GM12878 (cell line): ENCODE results near the gene HIF3A. TPM values are rescaled to one million over a fixed set of nuclear protein-coding genes. Genes with fewer than 3 reads are reported as not detected.

ENCODE experiments used
- ATAC-seq: fragments of 200-7000 bp; cut with Tn5 transposase; 3 replicates; pipeline ENCODE4 v1.9.1; 2020; ENCODE audit warnings: mild to moderate bottlenecking, moderate library complexity
- BruUV-seq: library from RNA; stranded (reverse); fragments of 400-500 nt; replicated peaks from 2 replicates; lab custom pipeline; 2021; lab: Mats Ljungman, UMichigan
- CTCF ChIA-PET: fragments of 300-600 bp; sonication (Branson Sonifier 250); formaldehyde crosslinking; extraction: SDS; loops from one replicate; lab custom pipeline; 2021; ENCODE audit warnings: inconsistent platforms; lab: Yijun Ruan, JAX
- POLR2A ChIA-PET: fragments of 350-600 bp; formaldehyde crosslinking; extraction: SDS; loops from one replicate; lab custom pipeline; 2021; ENCODE audit warnings: inconsistent platforms; lab: Charles Lee
- RAD21 ChIA-PET: fragments of 300-600 bp; sonication (Branson Sonifier 250); formaldehyde crosslinking; loops from one replicate; lab custom pipeline; 2023; ENCODE audit warnings: antibody characterized with exemption; ENCODE audit not compliant: unreplicated experiment; lab: Charles Lee
- SMC1A ChIA-PET: fragments of 300-600 bp; sonication (Branson Sonifier 250); formaldehyde crosslinking; loops from one replicate; lab custom pipeline; 2023; ENCODE audit not compliant: unreplicated experiment, uncharacterized antibody; lab: Charles Lee
- DNase-seq: peaks from one replicate; pipeline ENCODE4 v3.0.0-alpha.2; 2011; ENCODE audit warnings: low read depth, low spot score
- FAIRE-seq: peaks from 3 replicates; lab custom pipeline; 2011; peaks lifted over from hg19 to GRCh38; lab: Jason Lieb, UNC
- H2AFZ ChIP-seq: 2 replicates; pipeline ENCODE4 v1.6.0; 2011; ENCODE audit warnings: low read depth, low read length, control low read depth; ENCODE audit not compliant: control insufficient read depth
- H3K27ac ChIP-seq: 2 replicates; pipeline ENCODE4 v1.5.1; 2011; ENCODE audit warnings: control low read depth; ENCODE audit not compliant: control insufficient read depth, insufficient read depth
- H3K27me3 ChIP-seq, 2 experiments: replicated peaks in 1 of 2; 2 replicates each; pipeline versions ENCODE4 v1.6.0 to v1.6.1; 2011; ENCODE audit warnings: low read length in 1 of 2; ENCODE audit not compliant: control insufficient read depth in 2 of 2, insufficient read depth in 2 of 2
- H3K36me3 ChIP-seq, 2 experiments: 2 replicates each; pipeline ENCODE4 v1.5.1; 2011; ENCODE audit warnings: low read length in 1 of 2; ENCODE audit not compliant: control insufficient read depth in 2 of 2, insufficient read depth in 2 of 2
- H3K4me1 ChIP-seq: 2 replicates; pipeline ENCODE4 v1.6.1; 2011; ENCODE audit warnings: mild to moderate bottlenecking, low read length, moderate library complexity, mixed read lengths; ENCODE audit not compliant: control insufficient read depth, insufficient read depth
- H3K4me2 ChIP-seq: 2 replicates; pipeline ENCODE4 v1.6.0; 2011; ENCODE audit warnings: control low read depth; ENCODE audit not compliant: control insufficient read depth, insufficient read depth
- H3K4me3 ChIP-seq: fragments of 200-600 bp; sonication (generic); 2 replicates; pipeline ENCODE4 v1.5.1; 2016
- H3K79me2 ChIP-seq: 2 replicates; pipeline ENCODE4 v1.6.0; 2011; ENCODE audit warnings: low read length; ENCODE audit not compliant: control insufficient read depth, insufficient read depth
- H3K9ac ChIP-seq: 2 replicates; pipeline ENCODE4 v1.8.0; 2011; ENCODE audit warnings: low read length, control low read depth, mixed read lengths; ENCODE audit not compliant: control insufficient read depth, insufficient read depth
- H3K9me3 ChIP-seq: replicated peaks from 3 replicates; pipeline ENCODE4 v1.5.1; 2011; ENCODE audit warnings: mild to moderate bottlenecking, low read length; ENCODE audit not compliant: control insufficient read depth, insufficient read depth
- H4K20me1 ChIP-seq: 2 replicates; pipeline ENCODE4 v1.6.0; 2011; ENCODE audit not compliant: control insufficient read depth, insufficient read depth
- GATAD2B ChIP-seq: fragments of 450-650 bp; conservative IDR thresholded peaks from 2 replicates; pipeline ENCODE4 v1.6.1; 2017; ENCODE audit warnings: low read depth, mild to moderate bottlenecking, moderate library complexity
- PAX8 ChIP-seq: fragments of 450-650 bp; IDR thresholded peaks from 2 replicates; pipeline ENCODE4 v1.6.1; 2017; ENCODE audit warnings: mild to moderate bottlenecking, moderate library complexity
- PML ChIP-seq: IDR thresholded peaks from 2 replicates; pipeline ENCODE4 v1.6.1; 2012; ENCODE audit warnings: low read length, inconsistent platforms
- SMARCA5 ChIP-seq: fragments of 450-650 bp; IDR thresholded peaks from 2 replicates; pipeline ENCODE4 v1.6.1; 2017; ENCODE audit warnings: mild to moderate bottlenecking
- TAF1 ChIP-seq: IDR thresholded peaks from 2 replicates; pipeline ENCODE4 v1.6.1; 2011; ENCODE audit warnings: mild to moderate bottlenecking, low read depth, low read length, borderline replicate concordance
- ZNF274 ChIP-seq: IDR thresholded peaks from one replicate; pipeline ENCODE4 v1.8.0; 2011; ENCODE audit not compliant: insufficient read length, insufficient read depth
- WGBS: methylation state at CpG from one replicate; pipeline ENCODE4 v1.1.6; 2016; ENCODE audit warnings: low lambda C conversion rate; ENCODE audit not compliant: insufficient replicate concordance, insufficient coverage; ENCODE audit errors: missing lambda C conversion rate; 5-methylcytosine and 5-hydroxymethylcytosine counted together
- in situ Hi-C: fragments of 300-500 bp; cut with MboI; formaldehyde crosslinking; loops from 9 replicates; pipeline ENCODE4 v1.14.3; 2018; ENCODE audit warnings: mixed read lengths
- intact Hi-C: fragments of 100-400 bp; cut with micrococcal nuclease; formaldehyde crosslinking; loops from one replicate; pipeline ENCODE4 v1.14.2; 2022; ENCODE audit not compliant: unreplicated experiment
- polyA plus RNA-seq, 11 experiments: library from polyadenylated mRNA; depleted of rRNA in 4 of 11; unstranded in 6 of 11; stranded (reverse) in 5 of 11; fragments of >200 nt; fragmentation: Nextera tagmentation in 4 of 11; fragmentation: Illumina TruSeq in 1 of 11; extraction: Ambion mirVana in 4 of 11; extraction: Trizol in 1 of 11; gene quantifications; 1 replicate in 1 of 11; 2 replicates in 10 of 11; pipeline versions ENCODE4 v1.2.1 to v1.2.3, GENCODE V29; 2011 to 2016; ENCODE audit warnings: inconsistent platforms in 2 of 11, missing spikeins in 2 of 11, low read depth in 1 of 11
- total RNA-seq, 4 experiments: library from RNA; depleted of rRNA in 3 of 4; stranded (reverse); fragments of >200 nt in 3 of 4; fragmentation: Illumina TruSeq in 1 of 4; extraction: Trizol in 1 of 4; gene quantifications; 2 replicates each; pipeline versions ENCODE4 v1.2.1 to v1.2.3, GENCODE V29; 2013 to 2021
- TF ChIP-seq, protein P1 (sequence below): IDR thresholded peaks from 2 replicates; pipeline ENCODE4 v1.6.1; 2011; ENCODE audit warnings: borderline replicate concordance, low read depth, mild to moderate bottlenecking, moderate library complexity, low read length; ENCODE audit not compliant: insufficient read depth, poor library complexity, severe bottlenecking
- TF ChIP-seq, protein P2 (sequence below): fragments of 450-650 bp; IDR thresholded peaks from 2 replicates; pipeline ENCODE4 v1.6.1; 2018; ENCODE audit warnings: mild to moderate bottlenecking, low read depth, moderate library complexity; ENCODE audit not compliant: partially characterized antibody

HIF3A gene
- total and polyA plus RNA-seq, 10 of the 15 experiments (the other 5 are each of a cell fraction or from before 2014, with no cell fraction given): 0.03 to 0.20 (median 0.06) TPM; not detected in 5

- Histone ChIP-seq H3K27ac (no peak overlapping the region), H4K20me1 (no peaks in the 10 kb centered on the region), H3K9ac (no peak overlapping the region), H3K79me2 (no peaks in the 10 kb centered on the region), H3K4me3 (no peak overlapping the region), H2AFZ (no peak overlapping the region), H3K4me1 (no peaks in the 10 kb centered on the region), H3K4me2 (no peak overlapping the region), H3K9me3 (peaks cover 1% of the 10 kb centered on the region; the same call in 1 of the 3 replicates), H3K27me3 (no peaks in the 10 kb centered on the region), H3K36me3 (no peaks in the 10 kb centered on the region)
- DNase-seq: no peak
- intact Hi-C loops: no loop called here
- in situ Hi-C loops: no loop called here
- ChIA-PET SMC1A (no interaction called here), POLR2A (no interaction called here), RAD21 (no interaction called here), CTCF (no interaction called here)
- TF ChIP-seq PML (no peak), SMARCA5 (no peak), GATAD2B (no peak)
- no peak for ATAC-seq
- no peak for FAIRE-seq
- no TSS peak for BruUV-seq
- WGBS: 78% methylated on average over 31 of the region's 56 CpGs
Measured at GRCh38 chr19:46303691-46304397, 7.0 kb downstream of the HIF3A start.

GRCh38 chr19:46306501-46306900 lies 9.7 kb downstream of the HIF3A start:
- ChIA-PET SMC1A (no interaction called here), CTCF (no interaction called here), POLR2A (no interaction called here), RAD21 (no interaction called here)
- Histone ChIP-seq H3K79me2 (no peaks in the 10 kb centered on the region), H3K9me3 (peaks cover 1% of the 10 kb centered on the region; the same call in 1 of the 3 replicates), H3K27me3 (no peaks in the 10 kb centered on the region; a peak in 1 of 4 replicates), H2AFZ (no peak overlapping the region), H3K36me3 (no peaks in the 10 kb centered on the region), H3K27ac (no peak overlapping the region), H3K4me3 (no peak overlapping the region), H4K20me1 (no peaks in the 10 kb centered on the region), H3K4me2 (no peak overlapping the region), H3K9ac (no peak overlapping the region), H3K4me1 (no peaks in the 10 kb centered on the region)
- ATAC-seq (no peak), FAIRE-seq (no peak), DNase-seq (no peak)
- in situ Hi-C loops: no loop called here
- BruUV-seq: no TSS peak
- TF ChIP-seq, protein P1, sequence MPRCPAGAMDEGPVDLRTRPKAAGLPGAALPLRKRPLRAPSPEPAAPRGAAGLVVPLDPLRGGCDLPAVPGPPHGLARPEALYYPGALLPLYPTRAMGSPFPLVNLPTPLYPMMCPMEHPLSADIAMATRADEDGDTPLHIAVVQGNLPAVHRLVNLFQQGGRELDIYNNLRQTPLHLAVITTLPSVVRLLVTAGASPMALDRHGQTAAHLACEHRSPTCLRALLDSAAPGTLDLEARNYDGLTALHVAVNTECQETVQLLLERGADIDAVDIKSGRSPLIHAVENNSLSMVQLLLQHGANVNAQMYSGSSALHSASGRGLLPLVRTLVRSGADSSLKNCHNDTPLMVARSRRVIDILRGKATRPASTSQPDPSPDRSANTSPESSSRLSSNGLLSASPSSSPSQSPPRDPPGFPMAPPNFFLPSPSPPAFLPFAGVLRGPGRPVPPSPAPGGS: no peak
- TF ChIP-seq PAX8 (no peak), ZNF274 (no peak), TAF1 (no peak)
- TF ChIP-seq, protein P2, sequence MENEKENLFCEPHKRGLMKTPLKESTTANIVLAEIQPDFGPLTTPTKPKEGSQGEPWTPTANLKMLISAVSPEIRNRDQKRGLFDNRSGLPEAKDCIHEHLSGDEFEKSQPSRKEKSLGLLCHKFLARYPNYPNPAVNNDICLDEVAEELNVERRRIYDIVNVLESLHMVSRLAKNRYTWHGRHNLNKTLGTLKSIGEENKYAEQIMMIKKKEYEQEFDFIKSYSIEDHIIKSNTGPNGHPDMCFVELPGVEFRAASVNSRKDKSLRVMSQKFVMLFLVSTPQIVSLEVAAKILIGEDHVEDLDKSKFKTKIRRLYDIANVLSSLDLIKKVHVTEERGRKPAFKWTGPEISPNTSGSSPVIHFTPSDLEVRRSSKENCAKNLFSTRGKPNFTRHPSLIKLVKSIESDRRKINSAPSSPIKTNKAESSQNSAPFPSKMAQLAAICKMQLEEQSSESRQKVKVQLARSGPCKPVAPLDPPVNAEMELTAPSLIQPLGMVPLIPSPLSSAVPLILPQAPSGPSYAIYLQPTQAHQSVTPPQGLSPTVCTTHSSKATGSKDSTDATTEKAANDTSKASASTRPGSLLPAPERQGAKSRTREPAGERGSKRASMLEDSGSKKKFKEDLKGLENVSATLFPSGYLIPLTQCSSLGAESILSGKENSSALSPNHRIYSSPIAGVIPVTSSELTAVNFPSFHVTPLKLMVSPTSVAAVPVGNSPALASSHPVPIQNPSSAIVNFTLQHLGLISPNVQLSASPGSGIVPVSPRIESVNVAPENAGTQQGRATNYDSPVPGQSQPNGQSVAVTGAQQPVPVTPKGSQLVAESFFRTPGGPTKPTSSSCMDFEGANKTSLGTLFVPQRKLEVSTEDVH: no peak
- intact Hi-C loops: no loop called here
- 3% methylated on average over 3 of the region's 3 CpGs for WGBS
